Astrocyte (in vitro differentiated cells and primary cell): ENCODE measurements around the gene KIF27.

Source experiments
- EZH2 ChIP-seq: IDR thresholded peaks from 2 replicates; pipeline ENCODE4 v1.6.1; 2012; ENCODE audit warnings: mild to moderate bottlenecking, low read length, inconsistent platforms; ENCODE audit not compliant: insufficient read depth
- TF ChIP-seq, protein P1 (sequence below): IDR thresholded peaks from 2 replicates; pipeline ENCODE4 v1.5.1; 2011; ENCODE audit warnings: low read depth, mild to moderate bottlenecking, inconsistent platforms, low read length, moderate library complexity; ENCODE audit not compliant: insufficient read depth

DNA sequence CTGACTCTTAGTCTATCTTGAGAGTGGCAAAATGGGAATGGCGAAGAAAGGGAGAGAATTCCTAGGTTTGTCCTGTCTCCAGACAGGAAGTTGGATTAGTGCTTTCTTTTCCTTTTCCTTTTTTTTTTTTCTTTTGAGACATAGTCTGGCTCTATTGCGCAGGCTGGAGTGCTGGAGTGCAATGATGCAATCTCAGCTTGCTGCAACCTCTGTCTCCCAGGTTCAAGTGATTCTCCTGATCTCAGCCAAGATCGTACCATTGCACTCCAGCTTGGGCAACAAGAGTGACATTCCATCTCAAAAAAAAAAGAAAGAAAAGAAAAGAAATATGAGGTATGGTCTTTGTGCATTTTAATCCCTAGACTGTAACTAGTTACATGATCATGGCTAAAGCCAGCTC lies 12.6 kb upstream of the KIF27 start:
- TF ChIP-seq, protein P1, sequence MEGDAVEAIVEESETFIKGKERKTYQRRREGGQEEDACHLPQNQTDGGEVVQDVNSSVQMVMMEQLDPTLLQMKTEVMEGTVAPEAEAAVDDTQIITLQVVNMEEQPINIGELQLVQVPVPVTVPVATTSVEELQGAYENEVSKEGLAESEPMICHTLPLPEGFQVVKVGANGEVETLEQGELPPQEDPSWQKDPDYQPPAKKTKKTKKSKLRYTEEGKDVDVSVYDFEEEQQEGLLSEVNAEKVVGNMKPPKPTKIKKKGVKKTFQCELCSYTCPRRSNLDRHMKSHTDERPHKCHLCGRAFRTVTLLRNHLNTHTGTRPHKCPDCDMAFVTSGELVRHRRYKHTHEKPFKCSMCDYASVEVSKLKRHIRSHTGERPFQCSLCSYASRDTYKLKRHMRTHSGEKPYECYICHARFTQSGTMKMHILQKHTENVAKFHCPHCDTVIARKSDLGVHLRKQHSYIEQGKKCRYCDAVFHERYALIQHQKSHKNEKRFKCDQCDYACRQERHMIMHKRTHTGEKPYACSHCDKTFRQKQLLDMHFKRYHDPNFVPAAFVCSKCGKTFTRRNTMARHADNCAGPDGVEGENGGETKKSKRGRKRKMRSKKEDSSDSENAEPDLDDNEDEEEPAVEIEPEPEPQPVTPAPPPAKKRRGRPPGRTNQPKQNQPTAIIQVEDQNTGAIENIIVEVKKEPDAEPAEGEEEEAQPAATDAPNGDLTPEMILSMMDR = no peak
- no peak for TF ChIP-seq EZH2
